Measurements from ENCODE around the gene MACROD2.
A peak's percentile ranks its signal among the peaks of the same experiment; 100 is the strongest.

Gene MACROD2

GRCh38 chr20:15925376-15925775 is 1930.1 kb downstream of the MACROD2 start:
- no peak overlapping the region for H3K27ac ChIP-seq (ENCODE audit: low read length)
- no peaks in the 10 kb centered on the region for H3K9me3 ChIP-seq (ENCODE audit: control insufficient read depth in 2 of 2, low read length in 2 of 2)
- no peak overlapping the region for H3K9ac ChIP-seq (ENCODE audit: low read length in 2 of 2)
- H3K4me3 ChIP-seq (ENCODE audit: low read length in 2 of 2) = no peak overlapping the region
- H3K4me1 ChIP-seq (ENCODE audit: control insufficient read depth, insufficient read depth, low read length) = no peaks in the 10 kb centered on the region
- no peaks in the 10 kb centered on the region for H3K36me3 ChIP-seq (ENCODE audit: control insufficient read depth in 2 of 2, insufficient read depth in 2 of 2, low read length in 2 of 2)
- H3K27me3 ChIP-seq (ENCODE audit: control insufficient read depth in 1 of 2, insufficient read depth in 2 of 2, low read length in 2 of 2) = no peaks in the 10 kb centered on the region

GRCh38 chr20:15927893-15928650 is 1932.8 kb downstream of the MACROD2 start:
- Histone ChIP-seq H3K27ac (ENCODE audit: low read length) (no peak overlapping the region), H3K4me3 (ENCODE audit: low read length in 2 of 2) (no peak overlapping the region), H3K36me3 (ENCODE audit: control insufficient read depth in 2 of 2, insufficient read depth in 2 of 2, low read length in 2 of 2) (no peaks in the 10 kb centered on the region), H3K4me1 (ENCODE audit: control insufficient read depth, insufficient read depth, low read length) (no peaks in the 10 kb centered on the region), H3K9me3 (ENCODE audit: control insufficient read depth in 2 of 2, low read length in 2 of 2) (no peaks in the 10 kb centered on the region), H3K9ac (ENCODE audit: low read length in 2 of 2) (no peak overlapping the region), H3K27me3 (ENCODE audit: control insufficient read depth in 1 of 2, insufficient read depth in 2 of 2, low read length in 2 of 2) (no peaks in the 10 kb centered on the region)

GRCh38 chr20:15928946-15929345 is 1933.6 kb downstream of the MACROD2 start:
- Histone ChIP-seq H3K4me1 (ENCODE audit: control insufficient read depth, insufficient read depth, low read length) (no peaks in the 10 kb centered on the region), H3K36me3 (ENCODE audit: control insufficient read depth in 2 of 2, insufficient read depth in 2 of 2, low read length in 2 of 2) (no peaks in the 10 kb centered on the region), H3K9me3 (ENCODE audit: control insufficient read depth in 2 of 2, low read length in 2 of 2) (no peaks in the 10 kb centered on the region), H3K9ac (ENCODE audit: low read length in 2 of 2) (no peak overlapping the region), H3K27me3 (ENCODE audit: control insufficient read depth in 1 of 2, insufficient read depth in 2 of 2, low read length in 2 of 2) (no peaks in the 10 kb centered on the region), H3K27ac (ENCODE audit: low read length) (no peak overlapping the region), H3K4me3 (ENCODE audit: low read length in 2 of 2) (no peak overlapping the region)

GRCh38 chr20:15930311-15931305 is 1935.3 kb downstream of the MACROD2 start:
- Histone ChIP-seq H3K27me3 (ENCODE audit: control insufficient read depth in 1 of 2, insufficient read depth in 2 of 2, low read length in 2 of 2) (no peaks in the 10 kb centered on the region), H3K9me3 (ENCODE audit: control insufficient read depth in 2 of 2, low read length in 2 of 2) (no peaks in the 10 kb centered on the region), H3K4me3 (ENCODE audit: low read length in 2 of 2) (peak overlapping the region in 1 of 2 donors; percentile 32), H3K9ac (ENCODE audit: low read length in 2 of 2) (no peak overlapping the region), H3K27ac (ENCODE audit: low read length) (no peak overlapping the region), H3K4me1 (ENCODE audit: control insufficient read depth, insufficient read depth, low read length) (no peaks in the 10 kb centered on the region), H3K36me3 (ENCODE audit: control insufficient read depth in 2 of 2, insufficient read depth in 2 of 2, low read length in 2 of 2) (no peaks in the 10 kb centered on the region)

GRCh38 chr20:15931897-15932296 is 1936.6 kb downstream of the MACROD2 start:
- Histone ChIP-seq H3K36me3 (ENCODE audit: control insufficient read depth in 2 of 2, insufficient read depth in 2 of 2, low read length in 2 of 2) (no peaks in the 10 kb centered on the region), H3K27ac (ENCODE audit: low read length) (no peak overlapping the region), H3K9ac (ENCODE audit: low read length in 2 of 2) (no peak overlapping the region), H3K27me3 (ENCODE audit: control insufficient read depth in 1 of 2, insufficient read depth in 2 of 2, low read length in 2 of 2) (no peaks in the 10 kb centered on the region), H3K4me3 (ENCODE audit: low read length in 2 of 2) (no peak overlapping the region), H3K4me1 (ENCODE audit: control insufficient read depth, insufficient read depth, low read length) (no peaks in the 10 kb centered on the region), H3K9me3 (ENCODE audit: control insufficient read depth in 2 of 2, low read length in 2 of 2) (no peaks in the 10 kb centered on the region)

- Histone ChIP-seq H3K27me3 (ENCODE audit: control insufficient read depth in 1 of 2, insufficient read depth in 2 of 2, low read length in 2 of 2) (no peaks in the 10 kb centered on the region), H3K36me3 (ENCODE audit: control insufficient read depth in 2 of 2, insufficient read depth in 2 of 2, low read length in 2 of 2) (no peaks in the 10 kb centered on the region), H3K4me3 (ENCODE audit: low read length in 2 of 2) (no peak overlapping the region), H3K27ac (ENCODE audit: low read length) (no peak overlapping the region), H3K9me3 (ENCODE audit: control insufficient read depth in 2 of 2, low read length in 2 of 2) (peaks cover 0 to 3% of the 10 kb centered on the region in 2 donors), H3K4me1 (ENCODE audit: control insufficient read depth, insufficient read depth, low read length) (no peaks in the 10 kb centered on the region), H3K9ac (ENCODE audit: low read length in 2 of 2) (no peak overlapping the region)
These were observed 1941.9 kb downstream of the MACROD2 start for GRCh38 chr20:15937179-15937578.

- Histone ChIP-seq H3K9ac (ENCODE audit: low read length in 2 of 2) (no peak overlapping the region), H3K27ac (ENCODE audit: low read length) (no peak overlapping the region), H3K9me3 (ENCODE audit: control insufficient read depth in 2 of 2, low read length in 2 of 2) (peaks cover 0 to 3% of the 10 kb centered on the region in 2 donors)
These were observed 1943.5 kb downstream of the MACROD2 start for GRCh38 chr20:15938847-15939246.

GRCh38 chr20:15940127-15940526 is 1944.8 kb downstream of the MACROD2 start:
- H3K9me3 ChIP-seq (ENCODE audit: control insufficient read depth in 2 of 2, low read length in 2 of 2) = peaks cover 0 to 3% of the 10 kb centered on the region in 2 donors
- no peaks in the 10 kb centered on the region for H3K36me3 ChIP-seq (ENCODE audit: control insufficient read depth in 2 of 2, insufficient read depth in 2 of 2, low read length in 2 of 2)
- no peaks in the 10 kb centered on the region for H3K4me1 ChIP-seq (ENCODE audit: control insufficient read depth, insufficient read depth, low read length)

More at GRCh38 chr20:15938847-15939246, 1943.5 kb downstream of the MACROD2 start:
- H3K36me3 ChIP-seq (ENCODE audit: control insufficient read depth in 2 of 2, insufficient read depth in 2 of 2, low read length in 2 of 2) = no peaks in the 10 kb centered on the region
- no peak overlapping the region for H3K4me3 ChIP-seq (ENCODE audit: low read length in 2 of 2)
- H3K27me3 ChIP-seq (ENCODE audit: control insufficient read depth in 1 of 2, insufficient read depth in 2 of 2, low read length in 2 of 2) = no peaks in the 10 kb centered on the region
- H3K4me1 ChIP-seq (ENCODE audit: control insufficient read depth, insufficient read depth, low read length) = no peaks in the 10 kb centered on the region

GRCh38 chr20:15942130-15942529 is 1946.8 kb downstream of the MACROD2 start:
- no peak overlapping the region for H3K4me3 ChIP-seq (ENCODE audit: low read length in 2 of 2)
- no peak overlapping the region for H3K9ac ChIP-seq (ENCODE audit: low read length in 2 of 2)
- no peaks in the 10 kb centered on the region for H3K4me1 ChIP-seq (ENCODE audit: control insufficient read depth, insufficient read depth, low read length)
- no peaks in the 10 kb centered on the region for H3K27me3 ChIP-seq (ENCODE audit: control insufficient read depth in 1 of 2, insufficient read depth in 2 of 2, low read length in 2 of 2)
- H3K36me3 ChIP-seq (ENCODE audit: control insufficient read depth in 2 of 2, insufficient read depth in 2 of 2, low read length in 2 of 2) = no peaks in the 10 kb centered on the region
- no peak overlapping the region for H3K27ac ChIP-seq (ENCODE audit: low read length)
- peaks cover 0 to 3% of the 10 kb centered on the region in 2 donors for H3K9me3 ChIP-seq (ENCODE audit: control insufficient read depth in 2 of 2, low read length in 2 of 2)

More at GRCh38 chr20:15940127-15940526, 1944.8 kb downstream of the MACROD2 start:
- no peaks in the 10 kb centered on the region for H3K27me3 ChIP-seq (ENCODE audit: control insufficient read depth in 1 of 2, insufficient read depth in 2 of 2, low read length in 2 of 2)
- H3K4me3 ChIP-seq (ENCODE audit: low read length in 2 of 2) = no peak overlapping the region
- H3K27ac ChIP-seq (ENCODE audit: low read length) = no peak overlapping the region
- no peak overlapping the region for H3K9ac ChIP-seq (ENCODE audit: low read length in 2 of 2)

GRCh38 chr20:15945289-15945688 is 1950.0 kb downstream of the MACROD2 start:
- Histone ChIP-seq H3K27ac (ENCODE audit: low read length) (no peak overlapping the region), H3K36me3 (ENCODE audit: control insufficient read depth in 2 of 2, insufficient read depth in 2 of 2, low read length in 2 of 2) (no peaks in the 10 kb centered on the region), H3K4me3 (ENCODE audit: low read length in 2 of 2) (no peak overlapping the region), H3K4me1 (ENCODE audit: control insufficient read depth, insufficient read depth, low read length) (no peaks in the 10 kb centered on the region), H3K9me3 (ENCODE audit: control insufficient read depth in 2 of 2, low read length in 2 of 2) (no peaks in the 10 kb centered on the region), H3K27me3 (ENCODE audit: control insufficient read depth in 1 of 2, insufficient read depth in 2 of 2, low read length in 2 of 2) (no peaks in the 10 kb centered on the region), H3K9ac (ENCODE audit: low read length in 2 of 2) (no peak overlapping the region)
